ENCODE measurements around the gene PABPN1.

DNA sequence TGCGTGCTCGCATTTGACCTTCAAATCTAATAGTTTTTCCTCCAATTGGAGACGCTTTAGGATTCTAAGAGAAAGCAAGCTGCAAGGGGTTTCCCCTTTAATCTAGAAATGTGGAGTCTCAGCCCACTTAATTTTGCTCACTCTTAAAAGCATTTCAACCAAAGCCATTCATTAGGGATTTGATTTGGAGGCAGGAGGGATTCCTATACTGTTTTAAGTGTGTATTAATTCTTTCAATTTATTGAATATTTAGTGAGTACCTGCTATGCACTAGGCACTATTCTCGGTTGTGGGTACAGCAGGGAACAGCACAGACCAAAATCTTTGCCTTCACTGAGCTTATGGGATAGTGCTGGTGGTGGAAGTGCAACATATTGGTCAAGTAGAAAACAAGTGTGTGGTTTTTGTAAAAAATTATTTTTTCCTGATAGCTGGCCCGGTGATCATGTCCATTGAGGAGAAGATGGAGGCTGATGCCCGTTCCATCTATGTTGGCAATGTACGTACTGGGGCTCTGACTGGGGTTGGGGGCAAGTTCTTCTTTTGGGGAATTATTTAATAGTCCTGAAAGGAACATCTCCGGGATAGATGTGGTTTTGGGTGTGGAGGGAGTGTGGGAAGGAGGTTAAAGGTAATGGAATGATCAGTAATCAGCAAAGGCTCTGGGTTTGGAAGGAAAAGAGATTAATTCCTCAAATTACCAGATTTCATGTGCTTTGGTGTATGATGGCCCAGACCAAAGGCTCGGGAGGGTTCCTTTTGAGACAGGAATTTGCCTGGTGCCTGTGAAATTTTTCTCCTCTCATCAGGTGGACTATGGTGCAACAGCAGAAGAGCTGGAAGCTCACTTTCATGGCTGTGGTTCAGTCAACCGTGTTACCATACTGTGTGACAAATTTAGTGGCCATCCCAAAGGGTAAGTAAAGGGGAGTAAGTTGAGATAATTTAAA is 1.6 kb downstream of the PABPN1 start:
- TF ChIP-seq, protein P1, sequence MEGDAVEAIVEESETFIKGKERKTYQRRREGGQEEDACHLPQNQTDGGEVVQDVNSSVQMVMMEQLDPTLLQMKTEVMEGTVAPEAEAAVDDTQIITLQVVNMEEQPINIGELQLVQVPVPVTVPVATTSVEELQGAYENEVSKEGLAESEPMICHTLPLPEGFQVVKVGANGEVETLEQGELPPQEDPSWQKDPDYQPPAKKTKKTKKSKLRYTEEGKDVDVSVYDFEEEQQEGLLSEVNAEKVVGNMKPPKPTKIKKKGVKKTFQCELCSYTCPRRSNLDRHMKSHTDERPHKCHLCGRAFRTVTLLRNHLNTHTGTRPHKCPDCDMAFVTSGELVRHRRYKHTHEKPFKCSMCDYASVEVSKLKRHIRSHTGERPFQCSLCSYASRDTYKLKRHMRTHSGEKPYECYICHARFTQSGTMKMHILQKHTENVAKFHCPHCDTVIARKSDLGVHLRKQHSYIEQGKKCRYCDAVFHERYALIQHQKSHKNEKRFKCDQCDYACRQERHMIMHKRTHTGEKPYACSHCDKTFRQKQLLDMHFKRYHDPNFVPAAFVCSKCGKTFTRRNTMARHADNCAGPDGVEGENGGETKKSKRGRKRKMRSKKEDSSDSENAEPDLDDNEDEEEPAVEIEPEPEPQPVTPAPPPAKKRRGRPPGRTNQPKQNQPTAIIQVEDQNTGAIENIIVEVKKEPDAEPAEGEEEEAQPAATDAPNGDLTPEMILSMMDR (IDR thresholded peaks at IDR 0.05), result no peak
- no peak for TF ChIP-seq POLR2A (IDR thresholded peaks at IDR 0.05)

All from breast epithelium (tissue), 3 donors.